ENCODE results near the gene SPATA46.
"Not testable (repeated sequence)": the region's sequence is repeated elsewhere in the genome, so short reads cannot be mapped to it uniquely, and the experiment has no call there.

SPATA46 gene

DNA sequence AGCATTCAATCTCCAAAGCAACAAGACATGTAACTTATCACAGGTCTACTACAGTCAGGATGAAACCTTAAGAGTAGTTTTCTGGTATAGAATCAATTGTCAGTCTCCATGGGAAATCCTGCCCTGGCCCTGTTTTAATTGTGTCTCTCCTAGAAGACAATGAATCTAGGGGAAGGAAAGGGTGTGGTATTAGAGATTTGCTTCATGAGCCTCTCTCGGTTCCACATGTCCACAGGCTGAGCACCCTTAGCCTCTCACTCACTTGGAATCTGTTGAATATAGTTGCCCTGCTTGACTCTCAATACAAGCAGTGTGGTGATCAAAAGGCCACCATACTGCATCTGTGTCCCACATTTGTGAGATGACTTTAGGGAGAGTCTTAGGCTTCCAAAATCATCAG lies 17.7 kb downstream of the SPATA46 start:
- DNase-seq (ENCODE audit: low read depth), result no peak
- TF ChIP-seq, protein P1, sequence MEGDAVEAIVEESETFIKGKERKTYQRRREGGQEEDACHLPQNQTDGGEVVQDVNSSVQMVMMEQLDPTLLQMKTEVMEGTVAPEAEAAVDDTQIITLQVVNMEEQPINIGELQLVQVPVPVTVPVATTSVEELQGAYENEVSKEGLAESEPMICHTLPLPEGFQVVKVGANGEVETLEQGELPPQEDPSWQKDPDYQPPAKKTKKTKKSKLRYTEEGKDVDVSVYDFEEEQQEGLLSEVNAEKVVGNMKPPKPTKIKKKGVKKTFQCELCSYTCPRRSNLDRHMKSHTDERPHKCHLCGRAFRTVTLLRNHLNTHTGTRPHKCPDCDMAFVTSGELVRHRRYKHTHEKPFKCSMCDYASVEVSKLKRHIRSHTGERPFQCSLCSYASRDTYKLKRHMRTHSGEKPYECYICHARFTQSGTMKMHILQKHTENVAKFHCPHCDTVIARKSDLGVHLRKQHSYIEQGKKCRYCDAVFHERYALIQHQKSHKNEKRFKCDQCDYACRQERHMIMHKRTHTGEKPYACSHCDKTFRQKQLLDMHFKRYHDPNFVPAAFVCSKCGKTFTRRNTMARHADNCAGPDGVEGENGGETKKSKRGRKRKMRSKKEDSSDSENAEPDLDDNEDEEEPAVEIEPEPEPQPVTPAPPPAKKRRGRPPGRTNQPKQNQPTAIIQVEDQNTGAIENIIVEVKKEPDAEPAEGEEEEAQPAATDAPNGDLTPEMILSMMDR (IDR thresholded peaks at IDR 0.05; ENCODE audit: control insufficient read depth, extremely low read depth, insufficient read depth), result no peak

DNA sequence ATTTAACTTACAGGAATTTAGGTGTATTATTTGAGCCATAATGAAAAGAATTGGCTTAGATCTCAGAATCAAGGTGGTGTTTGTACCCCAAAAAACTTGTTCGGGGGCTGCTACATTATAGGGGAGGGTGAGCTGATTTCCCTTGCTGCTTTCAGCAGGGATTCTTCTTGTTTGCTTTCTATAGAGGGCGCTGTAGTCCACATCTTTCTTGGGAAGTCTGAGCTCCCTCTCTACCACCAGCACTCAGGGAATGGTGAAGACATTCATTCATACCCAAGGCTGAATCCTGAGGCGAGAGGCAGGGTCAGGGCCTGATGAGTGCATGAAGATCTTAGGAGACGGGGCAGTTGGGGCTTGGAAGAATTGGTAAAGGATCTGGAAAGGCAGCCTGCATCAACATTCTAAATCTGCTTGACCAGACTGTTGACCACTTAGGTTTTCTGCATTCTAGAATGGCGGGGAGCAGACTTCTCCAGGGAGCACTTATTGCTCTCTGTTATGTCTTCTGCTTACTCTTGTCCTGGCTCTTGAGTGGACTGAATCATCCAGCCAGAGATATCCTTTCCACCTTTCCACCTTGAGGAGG lies 18.9 kb downstream of the SPATA46 start:
- no peak overlapping the region for H3K4me3 ChIP-seq (ENCODE audit: low read depth, low read length)
- no peak for DNase-seq (ENCODE audit: low read depth)
- TF ChIP-seq, protein P1 (IDR thresholded peaks at IDR 0.05; ENCODE audit: control insufficient read depth, extremely low read depth, insufficient read depth), result peak; percentile 51

More for the DNA sequence above, 17.7 kb downstream of the SPATA46 start:
- no peak overlapping the region for H3K4me3 ChIP-seq (ENCODE audit: low read depth, low read length)

GRCh38 chr1:162353702-162354101 lies 23.0 kb downstream of the SPATA46 start:
- TF ChIP-seq, protein P1 (IDR thresholded peaks at IDR 0.05; ENCODE audit: control insufficient read depth, extremely low read depth, insufficient read depth), result no peak
- no peak overlapping the region for H3K4me3 ChIP-seq (ENCODE audit: low read depth, low read length)
- DNase-seq (ENCODE audit: low read depth), result no peak

GRCh38 chr1:162353078-162353477 lies 23.6 kb downstream of the SPATA46 start:
- no peak overlapping the region for H3K4me3 ChIP-seq (ENCODE audit: low read depth, low read length)
- TF ChIP-seq, protein P1 (IDR thresholded peaks at IDR 0.05; ENCODE audit: control insufficient read depth, extremely low read depth, insufficient read depth), result no peak
- DNase-seq (ENCODE audit: low read depth), result no peak

GRCh38 chr1:162351874-162352273 lies 24.8 kb downstream of the SPATA46 start:
- not testable (repeated sequence) for H3K4me3 ChIP-seq (ENCODE audit: low read depth, low read length); DNase-seq (ENCODE audit: low read depth)

- DNase-seq (ENCODE audit: low read depth), result no peak
- TF ChIP-seq, protein P1 (IDR thresholded peaks at IDR 0.05; ENCODE audit: control insufficient read depth, extremely low read depth, insufficient read depth), result no peak
- H3K4me3 ChIP-seq (ENCODE audit: low read depth, low read length), result no peak overlapping the region
Observed at GRCh38 chr1:162351246-162351842, 25.3 kb downstream of the SPATA46 start.

DNA sequence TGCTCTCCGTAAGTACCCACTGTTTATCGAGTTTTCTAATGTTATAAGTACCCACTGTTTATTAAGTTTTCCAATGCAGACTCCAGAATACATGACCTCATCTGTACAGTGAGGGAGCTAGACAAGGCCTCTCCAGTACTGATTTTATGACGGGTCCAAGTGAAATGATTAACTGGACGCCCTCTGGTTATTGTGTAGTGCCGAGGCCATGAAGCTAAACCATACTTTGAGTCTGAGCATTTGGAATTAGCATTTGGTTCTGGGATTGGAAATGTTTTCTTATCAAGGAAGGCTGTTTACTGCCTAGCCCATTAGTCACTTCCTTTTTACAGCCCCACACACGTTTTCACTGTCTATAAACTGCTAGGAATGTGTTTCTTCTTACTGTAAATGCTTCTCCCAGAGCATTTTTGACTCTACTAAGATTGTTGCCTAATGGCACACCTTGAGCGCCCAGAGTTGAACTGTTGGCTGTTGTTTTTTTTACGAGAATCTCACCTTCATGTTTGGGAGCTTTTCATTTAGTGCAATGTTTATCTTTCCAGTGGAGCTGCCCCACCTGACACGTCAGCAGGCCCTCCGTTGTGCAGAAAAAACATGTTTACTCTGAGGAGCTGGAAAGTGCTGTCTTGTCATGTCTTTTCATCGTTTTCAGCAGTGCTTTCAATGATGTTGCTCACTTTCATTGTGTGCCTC lies 26.9 kb downstream of the SPATA46 start:
- TF ChIP-seq, protein P1 (IDR thresholded peaks at IDR 0.05; ENCODE audit: control insufficient read depth, extremely low read depth, insufficient read depth), result no peak
- H3K4me3 ChIP-seq (ENCODE audit: low read depth, low read length), result no peak overlapping the region
- DNase-seq (ENCODE audit: low read depth), result no peak

Measured in LNCaP clone FGC (cell line).